SK-N-MC (cell line): ENCODE results near the gene CD3G.

Experiments
- EZH2 ChIP-seq: fragments of 200-600 bp; sonication (generic); IDR thresholded peaks from one replicate; pipeline ENCODE4 v1.6.1; 2017; ENCODE audit warnings: antibody characterized with exemption
- POLR2AphosphoS5 ChIP-seq: IDR thresholded peaks from 2 replicates; pipeline ENCODE4 v1.6.1; 2012; ENCODE audit warnings: mild to moderate bottlenecking, low read depth, low read length, borderline replicate concordance

DNA sequence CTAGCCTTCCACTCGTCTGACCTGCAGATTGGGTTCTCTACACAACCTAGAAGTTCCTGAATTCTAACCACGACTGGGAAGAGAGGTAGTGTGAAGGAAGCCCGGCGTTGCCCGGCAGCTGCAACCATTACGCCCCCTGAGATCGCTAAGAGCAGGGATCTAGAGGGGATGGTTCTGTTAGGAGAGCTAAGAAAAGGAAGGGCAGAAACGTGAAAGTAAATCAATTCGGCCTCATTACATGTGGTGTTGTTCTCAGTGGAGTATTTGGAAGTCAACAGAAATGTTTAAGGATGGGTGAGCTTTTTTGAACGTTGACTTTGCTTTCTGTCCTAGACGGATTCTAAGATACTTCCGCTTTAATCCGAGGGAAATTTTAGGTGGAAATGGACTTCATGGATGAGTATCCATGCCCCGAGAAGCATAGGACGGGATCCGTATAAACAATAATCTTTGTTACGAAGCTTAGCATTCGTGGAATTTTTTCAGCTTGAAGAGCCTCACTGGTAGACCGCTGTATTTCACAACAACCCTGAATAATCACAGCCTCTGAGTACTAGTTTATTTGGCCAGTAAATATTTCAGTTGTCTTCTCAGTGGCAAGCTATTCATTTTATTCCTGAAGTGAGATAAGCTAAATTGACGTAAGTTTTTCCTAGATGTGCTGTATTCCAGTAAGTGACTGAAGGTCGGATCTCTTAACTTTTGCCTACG, 57.9 kb downstream of the CD3G start:
- TF ChIP-seq EZH2: no peak
- no peak for TF ChIP-seq POLR2AphosphoS5
